ENCODE measurements around the gene CARD11.

GRCh38 chr7:2953588-2954407, 89.9 kb downstream of the CARD11 start:
- no peak for TF ChIP-seq CTCF (IDR thresholded peaks at IDR 0.05)
- no peak for TF ChIP-seq POLR2A (IDR thresholded peaks at IDR 0.05)
